ENCODE measurements around the gene TDRD3. TPM values are rescaled to one million over a fixed set of nuclear protein-coding genes. Genes with fewer than 3 reads are reported as not detected.

Gene TDRD3
- total and polyA plus RNA-seq, 11 donors: 13.3 to 56.4 (median 36.8) TPM

- Histone ChIP-seq H3K27ac (no peak overlapping the region), H3K4me1 (peaks cover 0 to 37% (median 18%) of the 10 kb centered on the region in 12 donors), H3K36me3 (no peaks in the 10 kb centered on the region), H3K9me3 (no peaks in the 10 kb centered on the region), H3K4me3 (no peak overlapping the region), H3K27me3 (no peaks in the 10 kb centered on the region)
- DNase-seq (no peak), ATAC-seq (no peak)
- WGBS, 4 donors: 50 to 61% (median 58%) methylated on average over 3 of the region's 3 CpGs
- no peak for TF ChIP-seq POLR2A (IDR thresholded peaks at IDR 0.05)
- TF ChIP-seq CTCF (IDR thresholded peaks at IDR 0.05): no peak
- intact Hi-C loops (cut with DNase I): no loop called here
Measured at GRCh38 chr13:60410299-60410698, 13.3 kb downstream of the TDRD3 start.

GRCh38 chr13:60411464-60411863 lies 14.4 kb downstream of the TDRD3 start:
- Histone ChIP-seq H3K27ac (no peak overlapping the region), H3K4me3 (no peak overlapping the region), H3K9me3 (no peaks in the 10 kb centered on the region), H3K4me1 (peaks cover 0 to 42% (median 19%) of the 10 kb centered on the region in 12 donors), H3K27me3 (no peaks in the 10 kb centered on the region), H3K36me3 (no peaks in the 10 kb centered on the region)
- DNase-seq (no peak), ATAC-seq (no peak)
- WGBS, 4 donors: 0 to 66% (median 50%) methylated on average over 1 of the region's 1 CpG
- intact Hi-C loops (cut with DNase I): no loop called here
- no peak for TF ChIP-seq CTCF (IDR thresholded peaks at IDR 0.05)
- no peak for TF ChIP-seq POLR2A (IDR thresholded peaks at IDR 0.05)

- no peak for TF ChIP-seq POLR2A (IDR thresholded peaks at IDR 0.05)
- DNase-seq (no peak), ATAC-seq (no peak)
- Histone ChIP-seq H3K4me1 (peaks cover 0 to 46% (median 20%) of the 10 kb centered on the region in 12 donors), H3K27me3 (no peaks in the 10 kb centered on the region), H3K4me3 (no peak overlapping the region), H3K27ac (no peak overlapping the region), H3K36me3 (no peaks in the 10 kb centered on the region), H3K9me3 (no peaks in the 10 kb centered on the region)
- intact Hi-C loops (cut with DNase I): no loop called here
- 72 to 74% (median 73%) methylated on average over 2 of the region's 2 CpGs for WGBS, 4 donors
Measured at GRCh38 chr13:60411983-60412382, 15.0 kb downstream of the TDRD3 start.

- Histone ChIP-seq H3K4me1 (peaks cover 0 to 46% (median 20%) of the 10 kb centered on the region in 12 donors), H3K36me3 (no peaks in the 10 kb centered on the region), H3K9me3 (no peaks in the 10 kb centered on the region), H3K27ac (no peak overlapping the region), H3K4me3 (no peak overlapping the region), H3K27me3 (no peaks in the 10 kb centered on the region)
- no peak for ATAC-seq
- TF ChIP-seq CTCF (IDR thresholded peaks at IDR 0.05) (no peak), POLR2A (IDR thresholded peaks at IDR 0.05) (no peak)
- WGBS, 4 donors: 84 to 87% (median 86%) methylated on average over 3 of the region's 3 CpGs
- intact Hi-C loops (cut with DNase I): no loop called here
- no peak for DNase-seq
Measured at GRCh38 chr13:60412909-60413616, 16.0 kb downstream of the TDRD3 start.

- intact Hi-C loops (cut with DNase I): no loop called here
- Histone ChIP-seq H3K9me3 (peaks cover 0 to 5% (median 0%) of the 10 kb centered on the region in 12 donors), H3K27me3 (no peaks in the 10 kb centered on the region), H3K27ac (no peak overlapping the region), H3K4me3 (no peak overlapping the region), H3K4me1 (peaks cover 0 to 46% (median 20%) of the 10 kb centered on the region in 12 donors), H3K36me3 (no peaks in the 10 kb centered on the region)
- DNase-seq: no peak
- no peak for TF ChIP-seq POLR2A (IDR thresholded peaks at IDR 0.05)
- TF ChIP-seq CTCF (IDR thresholded peaks at IDR 0.05): no peak
- ATAC-seq: no peak
Measured at GRCh38 chr13:60414177-60414576, 17.2 kb downstream of the TDRD3 start.

Data from heart left ventricle (tissue), 16 donors.